H9 (cell line): Measurements from ENCODE around the gene ZFP92. TPM values are rescaled to one million over a fixed set of nuclear protein-coding genes. Genes with fewer than 3 reads are reported as not detected.

Experiments
- DNase-seq: peaks from one replicate; pipeline ENCODE4 v3.0.0-alpha.2; 2017
- H2AFZ ChIP-seq: one replicate; pipeline ENCODE4 v1.6.1; 2013; ENCODE audit warnings: mild to moderate bottlenecking, low read length, control low read depth, moderate library complexity
- H2AK5ac ChIP-seq: 2 replicates; pipeline ENCODE4 v1.6.1; 2013; ENCODE audit warnings: low read length, control low read depth, mixed read lengths; ENCODE audit not compliant: insufficient read length
- H2BK120ac ChIP-seq: one replicate; pipeline ENCODE4 v1.6.1; 2013; ENCODE audit warnings: low read depth, mild to moderate bottlenecking, low read length, control low read depth, inconsistent platforms; ENCODE audit not compliant: poor library complexity, severe bottlenecking
- H2BK12ac ChIP-seq: 2 replicates; pipeline ENCODE4 v1.6.1; 2013; ENCODE audit warnings: low read length, control low read depth, mixed read lengths, low read depth; ENCODE audit not compliant: insufficient read length
- H2BK15ac ChIP-seq: 2 replicates; pipeline ENCODE4 v1.6.1; 2013; ENCODE audit warnings: low read depth, low read length, control low read depth
- H2BK20ac ChIP-seq: one replicate; pipeline ENCODE4 v1.6.1; 2013; ENCODE audit warnings: low read depth, mild to moderate bottlenecking, low read length, control low read depth, inconsistent platforms; ENCODE audit not compliant: poor library complexity, severe bottlenecking
- H2BK5ac ChIP-seq: 2 replicates; pipeline ENCODE4 v1.6.1; 2013; ENCODE audit warnings: low read length, control low read depth, mixed read lengths; ENCODE audit not compliant: insufficient read length
- H3K14ac ChIP-seq: 2 replicates; pipeline ENCODE4 v1.6.1; 2013; ENCODE audit warnings: low read length, control low read depth; ENCODE audit not compliant: insufficient read depth
- H3K18ac ChIP-seq: 2 replicates; pipeline ENCODE4 v1.6.1; 2013; ENCODE audit warnings: low read depth, mild to moderate bottlenecking, mixed read lengths, low read length, control low read depth; ENCODE audit not compliant: insufficient read length
- H3K23ac ChIP-seq: 2 replicates; pipeline ENCODE4 v1.6.1; 2013; ENCODE audit warnings: low read length, control low read depth, mixed read lengths, low read depth; ENCODE audit not compliant: insufficient read length
- H3K23me2 ChIP-seq: 2 replicates; pipeline ENCODE4 v1.6.1; 2013; ENCODE audit warnings: low read depth, mild to moderate bottlenecking, mixed read lengths, low read length, control low read depth; ENCODE audit not compliant: insufficient read length, poor library complexity, severe bottlenecking
- H3K27ac ChIP-seq: 2 replicates; pipeline ENCODE4 v1.5.1; 2013; ENCODE audit warnings: low read length, control low read depth, mixed read lengths, low read depth; ENCODE audit not compliant: insufficient read length
- H3K27me3 ChIP-seq: 2 replicates; pipeline ENCODE4 v1.6.1; 2013; ENCODE audit warnings: low read length, control low read depth, inconsistent platforms; ENCODE audit not compliant: insufficient read depth
- H3K4ac ChIP-seq: 2 replicates; pipeline ENCODE4 v1.6.1; 2013; ENCODE audit warnings: low read depth, mild to moderate bottlenecking, control low read depth, inconsistent platforms, low read length, moderate library complexity
- H3K4me1 ChIP-seq: 2 replicates; pipeline ENCODE4 v1.6.1; 2013; ENCODE audit warnings: low read length, control low read depth, inconsistent platforms; ENCODE audit not compliant: insufficient read depth
- H3K4me2 ChIP-seq: 2 replicates; pipeline ENCODE4 v1.6.1; 2013; ENCODE audit warnings: low read length, control low read depth, mixed read lengths; ENCODE audit not compliant: insufficient read length, insufficient read depth
- H3K56ac ChIP-seq: 2 replicates; pipeline ENCODE4 v1.6.1; 2013; ENCODE audit warnings: low read depth, mild to moderate bottlenecking, mixed read lengths, low read length, control low read depth; ENCODE audit not compliant: insufficient read length
- H3K79me1 ChIP-seq: 2 replicates; pipeline ENCODE4 v1.6.1; 2013; ENCODE audit warnings: low read depth, mild to moderate bottlenecking, moderate library complexity, low read length, control low read depth, inconsistent platforms; ENCODE audit not compliant: insufficient read depth, poor library complexity, severe bottlenecking
- H3K79me2 ChIP-seq: 2 replicates; pipeline ENCODE4 v1.6.1; 2013; ENCODE audit warnings: low read length, control low read depth, inconsistent platforms; ENCODE audit not compliant: insufficient read depth
- H3K9ac ChIP-seq: 2 replicates; pipeline ENCODE4 v1.6.1; 2013; ENCODE audit warnings: low read length, control low read depth, mixed read lengths; ENCODE audit not compliant: insufficient read length; ENCODE audit errors: extremely low read depth
- H3K9me3 ChIP-seq: one replicate; pipeline ENCODE4 v1.6.1; 2013; ENCODE audit warnings: low read depth, low read length, inconsistent platforms; ENCODE audit not compliant: control insufficient read depth
- H3T11ph ChIP-seq: one replicate; pipeline ENCODE4 v1.6.1; 2013; ENCODE audit warnings: mild to moderate bottlenecking, low read length, control low read depth, inconsistent platforms
- H4K20me1 ChIP-seq: one replicate; pipeline ENCODE4 v1.6.1; 2013; ENCODE audit not compliant: control insufficient read depth, insufficient read length, insufficient read depth
- H4K5ac ChIP-seq: 2 replicates; pipeline ENCODE4 v1.6.1; 2013; ENCODE audit warnings: low read depth, mild to moderate bottlenecking, mixed read lengths, low read length, control low read depth; ENCODE audit not compliant: insufficient read length
- H4K8ac ChIP-seq: replicated peaks from 2 replicates; pipeline ENCODE4 v1.6.1; 2013; ENCODE audit warnings: low read length, control low read depth, mixed read lengths, low read depth; ENCODE audit not compliant: insufficient read length
- H4K91ac ChIP-seq: 2 replicates; pipeline ENCODE4 v1.6.1; 2013; ENCODE audit warnings: low read depth, mild to moderate bottlenecking, moderate library complexity, mixed read lengths, low read length, control low read depth; ENCODE audit not compliant: insufficient read length
- H3K27ac Mint-ChIP-seq, 3 experiments: 2 replicates in 2 of 3; 3 replicates in 1 of 3; pipeline ENCODE4 v1.8.0; 2020 to 2021; ENCODE audit warnings: mixed read lengths in 3 of 3, mild to moderate bottlenecking in 1 of 3, moderate library complexity in 1 of 3
- H3K27me3 Mint-ChIP-seq: 2 replicates; pipeline ENCODE4 v1.8.0; 2021; ENCODE audit warnings: low read depth, mild to moderate bottlenecking, moderate library complexity, mixed read lengths
- H3K36me3 Mint-ChIP-seq, 3 experiments: 2 replicates in 2 of 3; 3 replicates in 1 of 3; pipeline ENCODE4 v1.8.0; 2020 to 2021; ENCODE audit warnings: low read depth in 3 of 3, mixed read lengths in 3 of 3; ENCODE audit not compliant: insufficient read depth in 1 of 3
- H3K4me1 Mint-ChIP-seq, 2 experiments: 2 replicates each; pipeline ENCODE4 v1.8.0; 2020; ENCODE audit warnings: mixed read lengths in 2 of 2
- H3K4me3 Mint-ChIP-seq, 2 experiments: 2 replicates in 1 of 2; 3 replicates in 1 of 2; pipeline ENCODE4 v1.8.0; 2020 to 2021; ENCODE audit warnings: mild to moderate bottlenecking in 2 of 2, mixed read lengths in 2 of 2, moderate library complexity in 1 of 2
- H3K9me3 Mint-ChIP-seq, 2 experiments: 2 replicates in 1 of 2; 3 replicates in 1 of 2; pipeline ENCODE4 v1.8.0; 2020; ENCODE audit warnings: mild to moderate bottlenecking in 2 of 2, mixed read lengths in 2 of 2, moderate library complexity in 1 of 2
- CTCF ChIP-seq: fragments of 200-600 bp; sonication (generic); conservative IDR thresholded peaks from 3 replicates; pipeline ENCODE4 v1.8.0; 2021; ENCODE audit warnings: antibody characterized with exemption, mild to moderate bottlenecking
- WGBS: extraction: QIAGEN DNeasy Blood & Tissue Kit; methylation state at CpG from one replicate; pipeline ENCODE4 v1.1.7; 2013; ENCODE audit warnings: missing lambda C conversion rate, low lambda C conversion rate, mixed read lengths; ENCODE audit not compliant: insufficient read length; ENCODE audit errors: extremely low coverage; 5-methylcytosine and 5-hydroxymethylcytosine counted together
- total RNA-seq: library from RNA; stranded (reverse); gene quantifications from 2 replicates; pipeline ENCODE4 v1.2.1, GENCODE V29; 2021

The ZFP92 gene
- total RNA-seq, 1 experiment from 2014 or later: 0.68 TPM

- Histone ChIP-seq H3K9me3 (peaks cover 16% of the 10 kb centered on the region), H3K4ac (no peak overlapping the region), H2BK12ac (no peak overlapping the region), H2BK5ac (no peak overlapping the region), H2AK5ac (no peak overlapping the region), H3K79me1 (no peaks in the 10 kb centered on the region), H3K27ac (no peak overlapping the region), H3K14ac (no peak overlapping the region), H3K4me1 (no peaks in the 10 kb centered on the region), H3K23ac (no peak overlapping the region), H4K20me1 (no peaks in the 10 kb centered on the region), H3K4me2 (no peak overlapping the region), H3K27me3 (peaks cover 3% of the 10 kb centered on the region; the same call in 1 of the 2 replicates), H3K56ac (no peak overlapping the region), H4K91ac (no peak overlapping the region), H4K5ac (no peak overlapping the region), H3T11ph (no peak overlapping the region), H2AFZ (no peak overlapping the region), H3K18ac (no peak overlapping the region), H2BK120ac (no peak overlapping the region), H3K23me2 (no peaks in the 10 kb centered on the region), H2BK15ac (no peak overlapping the region), H4K8ac (no peak overlapping the region), H3K9ac (no peak overlapping the region), H3K79me2 (no peaks in the 10 kb centered on the region), H2BK20ac (no peak overlapping the region)
- peaks cover 68 to 85% of the 10 kb centered on the region in 2 experiments for H3K9me3 Mint-ChIP-seq
- no CpG with 5 or more reads among the region's 9 CpGs for WGBS
- TF ChIP-seq CTCF: no peak
- DNase-seq: no peak
- H3K36me3 Mint-ChIP-seq: peaks cover 6 to 19% (median 10%) of the 10 kb centered on the region in 3 experiments
- H3K4me1 Mint-ChIP-seq: peaks cover 2 to 4% of the 10 kb centered on the region in 2 experiments; a peak in 2 of 4 replicates
- H3K4me3 Mint-ChIP-seq: no peak overlapping the region
- no peak overlapping the region for H3K27ac Mint-ChIP-seq
- peaks cover 47% of the 10 kb centered on the region for H3K27me3 Mint-ChIP-seq
Observed at GRCh38 chrX:153406011-153406410, 5.3 kb upstream of the ZFP92 start.
